GM19240 (cell line): ENCODE data around the gene SMIM41.
A peak's percentile ranks its signal among the peaks of the same experiment; 100 is the strongest.

Source experiments
- DNase-seq: peaks from one replicate; pipeline ENCODE4 v3.0.0; 2011; ENCODE audit warnings: low spot score; ENCODE audit not compliant: insufficient read length

The SMIM41 gene

DNA sequence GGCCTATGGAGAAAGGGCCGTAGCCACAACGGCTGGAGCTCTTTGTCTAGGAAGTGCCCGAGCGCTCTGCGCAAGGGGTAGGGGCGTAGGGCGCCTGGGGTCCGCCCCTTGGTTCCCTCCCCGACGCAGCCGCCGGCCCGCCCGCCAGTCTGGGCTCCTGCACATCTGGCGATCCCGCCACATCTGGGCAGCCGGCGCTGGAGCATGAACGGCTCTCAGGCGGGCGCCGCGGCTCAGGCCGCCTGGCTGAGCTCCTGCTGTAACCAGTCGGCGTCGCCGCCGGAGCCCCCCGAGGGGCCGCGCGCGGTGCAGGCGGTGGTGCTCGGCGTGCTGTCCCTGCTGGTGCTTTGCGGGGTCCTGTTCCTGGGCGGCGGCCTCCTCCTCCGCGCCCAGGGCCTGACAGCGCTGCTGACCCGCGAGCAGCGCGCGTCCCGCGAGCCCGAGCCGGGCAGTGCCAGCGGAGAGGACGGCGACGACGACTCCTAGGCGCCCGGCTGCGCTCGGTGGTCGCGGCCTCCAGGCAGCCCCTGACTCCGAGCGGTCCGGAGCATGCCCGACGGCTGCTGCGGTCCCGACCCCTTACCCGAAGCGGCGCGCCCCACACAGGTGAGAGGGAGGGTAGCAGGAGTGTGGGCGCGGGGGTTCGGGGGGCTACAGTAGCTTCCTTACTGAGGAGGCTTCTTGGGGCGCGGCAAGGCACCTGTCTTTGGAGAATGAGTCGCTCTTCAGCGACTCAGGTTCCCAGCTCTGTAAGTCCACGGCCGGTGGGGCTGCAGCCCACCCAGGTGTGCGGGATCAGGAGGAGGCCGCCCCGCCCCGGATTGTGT lies at the start of gene SMIM41:
Gene SMIM41, plus strand, starts transcription at position 129 of the 827 bp plus-strand sequence. Its CDS starts 76 bp downstream, at position 205.
- DNase-seq = no peak

GRCh38 chr12:52032446-52032803 lies 47.1 kb upstream of the SMIM41 start:
- no peak for DNase-seq

- DNase-seq = peak; percentile 98
Measured at GRCh38 chr12:52032804-52033445, 46.6 kb upstream of the SMIM41 start.

- DNase-seq = no peak
Measured at GRCh38 chr12:52033446-52034140, 45.9 kb upstream of the SMIM41 start.

DNA sequence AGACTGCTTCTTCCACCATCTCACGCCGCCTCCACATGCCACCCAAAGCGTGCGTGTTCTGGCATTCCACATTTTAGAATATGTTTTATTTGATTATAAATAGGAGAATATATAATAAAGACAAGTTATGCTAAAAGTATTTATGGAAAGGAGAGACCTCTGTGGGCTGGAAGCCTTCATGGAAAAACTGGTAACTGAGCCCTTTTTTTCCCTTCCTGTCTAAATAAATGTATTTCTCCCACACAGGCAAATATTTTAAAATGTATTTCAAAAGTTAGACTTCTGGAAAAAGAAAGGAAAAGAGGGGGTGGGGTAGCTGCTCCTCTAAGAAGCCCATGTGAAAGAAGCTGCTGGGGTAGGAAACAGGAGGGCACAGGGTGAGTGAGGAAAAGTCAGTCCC lies 44.3 kb upstream of the SMIM41 start:
- DNase-seq = no peak

GRCh38 chr12:52035926-52036325 lies 43.6 kb upstream of the SMIM41 start:
- no peak for DNase-seq

DNA sequence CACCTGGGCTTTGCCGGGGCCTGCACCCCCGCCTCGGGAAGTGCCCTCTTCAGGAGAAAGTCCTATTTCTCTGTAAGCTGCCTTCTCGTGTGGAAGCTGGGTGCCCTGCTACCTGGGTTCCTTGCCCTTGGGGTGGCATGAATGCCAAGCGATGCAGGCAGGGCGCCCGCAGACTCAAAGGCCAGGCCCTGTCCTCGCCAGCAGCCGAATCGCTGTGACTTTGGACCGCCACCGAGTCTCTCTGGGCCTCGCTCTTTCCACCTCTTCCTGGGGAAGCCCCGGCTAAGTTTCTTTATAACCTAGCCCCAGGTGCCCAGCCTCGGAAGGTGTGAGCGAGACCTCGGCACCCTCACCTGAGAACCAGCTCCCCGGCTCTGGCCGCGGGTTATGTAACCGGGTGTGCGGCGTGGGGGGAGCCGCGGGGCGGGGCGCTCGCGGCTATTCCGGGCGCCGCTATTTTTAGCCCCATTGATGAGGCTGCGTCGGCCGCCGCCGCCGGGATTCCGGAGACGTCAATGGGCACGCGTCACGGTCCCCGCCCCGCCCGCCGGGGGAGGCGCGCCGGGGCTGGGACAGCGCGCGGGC lies 42.8 kb upstream of the SMIM41 start:
- DNase-seq = peak; percentile 61

- no peak for DNase-seq
Measured at GRCh38 chr12:52037248-52037861, 42.1 kb upstream of the SMIM41 start.

- DNase-seq = no peak
Measured at GRCh38 chr12:52038447-52038846, 41.1 kb upstream of the SMIM41 start.

DNA sequence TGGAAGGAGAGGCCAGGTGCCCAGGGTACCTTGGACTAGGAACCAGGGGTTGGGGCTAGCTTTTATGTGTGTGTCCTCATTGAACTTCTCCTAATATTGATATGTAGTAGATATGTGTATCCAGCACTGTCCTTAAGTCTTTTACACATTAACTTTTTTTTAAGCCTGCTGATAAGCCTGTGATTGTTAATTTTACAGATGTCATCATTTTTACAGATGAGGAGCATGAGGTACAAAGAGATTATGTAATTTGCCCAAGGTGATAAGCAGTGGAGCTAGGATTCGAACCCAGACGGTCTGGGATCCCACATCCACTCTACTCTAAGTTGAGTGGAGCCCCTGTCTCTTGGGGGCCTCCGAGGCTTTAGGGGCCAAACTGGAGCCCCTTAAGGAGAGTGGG lies 38.5 kb upstream of the SMIM41 start:
- DNase-seq = no peak

DNA sequence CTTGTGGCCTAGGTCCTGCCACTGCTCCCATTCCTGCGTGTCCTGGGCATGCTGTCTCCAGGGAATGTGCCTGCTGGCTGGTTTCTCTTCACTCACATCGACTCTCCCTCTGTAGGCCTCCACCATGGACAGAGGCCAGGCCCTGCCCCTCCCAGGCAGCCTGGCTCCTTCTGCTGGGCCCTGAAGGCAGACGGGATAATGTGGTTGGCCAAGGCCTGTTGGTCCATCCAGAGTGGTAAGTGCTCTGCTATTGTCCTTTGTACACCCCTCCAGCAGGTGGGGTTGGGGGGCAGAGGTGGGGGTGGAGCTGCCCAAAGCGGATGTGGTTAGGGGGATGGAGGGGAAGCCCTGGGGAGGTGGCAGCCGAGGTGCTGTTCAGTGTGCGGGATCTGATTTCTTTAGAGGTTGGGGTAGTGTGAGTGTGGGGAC lies 37.8 kb upstream of the SMIM41 start:
- no peak for DNase-seq

DNA sequence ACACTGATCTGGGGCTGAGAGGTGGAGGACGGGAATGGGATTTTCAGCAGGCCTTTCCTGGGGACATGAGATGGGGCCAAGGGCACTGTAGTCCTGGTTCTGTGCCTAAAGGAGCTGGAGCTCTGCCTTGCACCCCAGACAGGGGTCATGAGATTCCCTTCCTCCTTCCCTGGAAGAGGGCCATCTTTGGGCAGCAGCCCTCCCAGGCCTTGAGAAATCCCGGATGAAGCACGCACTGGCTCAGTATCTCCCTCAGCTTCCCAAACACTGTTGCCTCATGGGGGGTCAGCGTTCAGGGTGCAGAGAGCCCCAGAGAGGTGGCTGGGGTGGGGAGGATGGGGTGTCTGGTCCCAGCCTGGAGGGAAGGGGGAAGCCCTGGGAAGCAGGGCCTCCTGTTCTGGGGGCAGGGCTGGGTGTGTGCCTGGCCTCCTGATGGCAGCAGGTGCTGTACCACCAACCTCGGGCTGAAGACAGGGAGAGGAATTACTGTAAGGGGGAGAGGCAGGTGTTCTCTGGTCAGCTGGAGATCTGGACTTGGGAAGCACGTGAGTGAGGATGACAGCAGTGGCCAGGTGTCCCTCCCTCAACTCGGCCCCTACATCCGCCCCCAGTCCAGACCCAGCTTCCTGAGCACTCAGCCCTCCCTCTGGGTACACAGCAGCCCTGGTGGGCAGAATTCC lies 36.7 kb upstream of the SMIM41 start:
- no peak for DNase-seq

GRCh38 chr12:52043386-52044212 lies 35.9 kb upstream of the SMIM41 start:
- DNase-seq = no peak

DNA sequence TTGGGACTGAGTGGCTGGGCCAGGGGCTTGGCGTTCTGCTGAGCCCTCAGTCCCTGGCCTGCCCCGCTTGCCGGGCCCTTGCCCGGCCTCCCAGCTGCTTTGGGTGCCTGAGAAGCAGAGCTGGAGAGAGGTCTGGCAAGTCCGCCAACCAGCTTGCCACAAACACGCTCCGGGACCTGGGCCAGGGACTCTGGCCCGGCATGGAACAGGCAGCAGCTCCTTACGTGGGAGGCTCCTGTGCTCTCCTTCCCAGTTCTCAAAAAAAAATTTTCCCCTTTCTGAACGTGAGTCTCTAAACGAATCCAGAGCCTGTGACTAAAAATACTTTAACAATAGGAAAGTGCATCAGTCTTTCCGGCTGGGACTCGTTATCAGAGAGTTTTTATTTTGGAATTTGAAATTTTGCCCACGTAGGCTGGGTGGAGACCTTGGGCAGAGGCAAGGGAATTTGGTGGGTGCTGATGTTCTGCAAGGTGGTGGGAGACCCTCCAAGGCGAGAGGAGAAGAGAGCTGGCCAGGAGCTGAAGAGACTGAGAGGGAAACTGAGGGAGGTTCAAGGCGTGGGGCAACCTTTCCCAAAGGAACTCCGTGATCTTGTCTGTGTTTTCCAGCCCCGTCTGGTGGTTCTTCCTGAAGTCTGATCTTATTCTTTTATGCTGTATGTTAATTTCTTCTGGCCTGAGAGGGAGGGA lies 35.1 kb upstream of the SMIM41 start:
- DNase-seq = no peak

GRCh38 chr12:52045794-52046199 lies 33.7 kb upstream of the SMIM41 start:
- DNase-seq = no peak

DNA sequence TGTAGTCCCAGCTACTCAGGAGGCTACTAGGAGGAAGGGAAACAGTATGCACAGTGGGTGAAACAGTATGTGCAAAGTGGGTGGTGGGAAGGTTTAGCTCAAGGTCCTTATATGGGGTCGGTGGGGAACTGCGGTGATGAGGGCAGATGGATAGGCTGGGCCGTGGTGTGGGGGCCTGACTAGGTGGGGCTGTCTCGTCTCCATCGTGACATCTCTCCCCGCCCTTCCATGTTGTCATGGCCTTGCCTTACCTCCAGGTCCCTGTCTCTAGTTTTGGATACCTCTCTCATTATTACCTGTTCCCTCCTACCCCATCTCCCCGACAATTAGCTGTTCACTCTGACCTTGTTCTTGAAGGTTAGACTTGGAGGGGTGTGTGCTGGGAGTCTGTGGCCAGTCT lies 32.6 kb upstream of the SMIM41 start:
- DNase-seq = no peak

- no peak for DNase-seq
Measured at GRCh38 chr12:52049286-52049685, 30.2 kb upstream of the SMIM41 start.

- DNase-seq = no peak
Measured at GRCh38 chr12:52049688-52050087, 29.8 kb upstream of the SMIM41 start.

GRCh38 chr12:52050116-52050757 lies 29.3 kb upstream of the SMIM41 start:
- DNase-seq = no peak
